ENCODE measurements around the gene RNASEH2A.
A peak's percentile ranks its signal among the peaks of the same experiment; 100 is the strongest.

Gene RNASEH2A

GRCh38 chr19:12763100-12763499 is 43.3 kb upstream of the RNASEH2A start:
- no peaks in the 10 kb centered on the region for H3K9me2 ChIP-seq (replicated peaks; ENCODE audit: insufficient read depth, low read length)
- no peak overlapping the region for H2AFZ ChIP-seq (ENCODE audit: low read depth, low read length, severe bottlenecking)
- H4K20me1 ChIP-seq (ENCODE audit: low read depth, low read length), result no peaks in the 10 kb centered on the region
- H3K36me3 ChIP-seq (ENCODE audit: low read length), result no peaks in the 10 kb centered on the region
- no peak overlapping the region for H3K4me3 ChIP-seq (ENCODE audit: insufficient read depth, low read length, poor library complexity, severe bottlenecking)
- H3K27ac ChIP-seq (ENCODE audit: low read depth, low read length), result no peak overlapping the region
- H3K9me3 ChIP-seq (ENCODE audit: insufficient read depth, low read length), result no peaks in the 10 kb centered on the region
- no peak overlapping the region for H3K4me2 ChIP-seq (ENCODE audit: low read depth, low read length, poor library complexity, severe bottlenecking)
- H3K27me3 ChIP-seq (ENCODE audit: low read length), result no peaks in the 10 kb centered on the region
- no peaks in the 10 kb centered on the region for H3K79me2 ChIP-seq (ENCODE audit: insufficient read depth, low read length)
- TF ChIP-seq CTCF (IDR thresholded peaks at IDR 0.05; ENCODE audit: insufficient read depth, low read length, poor library complexity, severe bottlenecking), result no peak
- no peak for TF ChIP-seq EZH2phosphoT487 (conservative IDR thresholded peaks at IDR 0.05; ENCODE audit: low read length)
- H3K9ac ChIP-seq (ENCODE audit: low read length), result no peak overlapping the region
- no peaks in the 10 kb centered on the region for H3F3A ChIP-seq (ENCODE audit: insufficient read depth)

GRCh38 chr19:12764698-12765097 is 41.7 kb upstream of the RNASEH2A start:
- no peak overlapping the region for H3K4me2 ChIP-seq (ENCODE audit: low read depth, low read length, poor library complexity, severe bottlenecking)
- H3K27ac ChIP-seq (ENCODE audit: low read depth, low read length), result no peak overlapping the region
- H3K9ac ChIP-seq (ENCODE audit: low read length), result no peak overlapping the region
- no peaks in the 10 kb centered on the region for H3K36me3 ChIP-seq (ENCODE audit: low read length)
- TF ChIP-seq CTCF (IDR thresholded peaks at IDR 0.05; ENCODE audit: insufficient read depth, low read length, poor library complexity, severe bottlenecking) (no peak), EZH2phosphoT487 (conservative IDR thresholded peaks at IDR 0.05; ENCODE audit: low read length) (no peak)
- no peaks in the 10 kb centered on the region for H3K79me2 ChIP-seq (ENCODE audit: insufficient read depth, low read length)
- H3K9me2 ChIP-seq (replicated peaks; ENCODE audit: insufficient read depth, low read length), result no peaks in the 10 kb centered on the region
- H2AFZ ChIP-seq (ENCODE audit: low read depth, low read length, severe bottlenecking), result no peak overlapping the region
- H3F3A ChIP-seq (ENCODE audit: insufficient read depth), result no peaks in the 10 kb centered on the region
- H4K20me1 ChIP-seq (ENCODE audit: low read depth, low read length), result no peaks in the 10 kb centered on the region
- no peak overlapping the region for H3K4me3 ChIP-seq (ENCODE audit: insufficient read depth, low read length, poor library complexity, severe bottlenecking)
- no peaks in the 10 kb centered on the region for H3K27me3 ChIP-seq (ENCODE audit: low read length)
- H3K9me3 ChIP-seq (ENCODE audit: insufficient read depth, low read length), result no peaks in the 10 kb centered on the region

GRCh38 chr19:12766051-12766521 is 40.3 kb upstream of the RNASEH2A start:
- H3K9me2 ChIP-seq (replicated peaks; ENCODE audit: insufficient read depth, low read length), result no peaks in the 10 kb centered on the region
- TF ChIP-seq CTCF (IDR thresholded peaks at IDR 0.05; ENCODE audit: insufficient read depth, low read length, poor library complexity, severe bottlenecking) (peak; percentile 90), EZH2phosphoT487 (conservative IDR thresholded peaks at IDR 0.05; ENCODE audit: low read length) (no peak)

More at GRCh38 chr19:12766051-12766521, 40.3 kb upstream of the RNASEH2A start:
- H3K9ac ChIP-seq (ENCODE audit: low read length), result no peak overlapping the region
- H3K36me3 ChIP-seq (ENCODE audit: low read length), result no peaks in the 10 kb centered on the region
- no peak overlapping the region for H3K4me2 ChIP-seq (ENCODE audit: low read depth, low read length, poor library complexity, severe bottlenecking)
- no peaks in the 10 kb centered on the region for H3F3A ChIP-seq (ENCODE audit: insufficient read depth)
- no peak overlapping the region for H3K4me3 ChIP-seq (ENCODE audit: insufficient read depth, low read length, poor library complexity, severe bottlenecking)
- no peaks in the 10 kb centered on the region for H3K79me2 ChIP-seq (ENCODE audit: insufficient read depth, low read length)
- H3K9me3 ChIP-seq (ENCODE audit: insufficient read depth, low read length), result no peaks in the 10 kb centered on the region
- no peaks in the 10 kb centered on the region for H4K20me1 ChIP-seq (ENCODE audit: low read depth, low read length)
- H3K27me3 ChIP-seq (ENCODE audit: low read length), result no peaks in the 10 kb centered on the region
- no peak overlapping the region for H2AFZ ChIP-seq (ENCODE audit: low read depth, low read length, severe bottlenecking)
- no peak overlapping the region for H3K27ac ChIP-seq (ENCODE audit: low read depth, low read length)
